ENCODE data around the gene CDA. TPM values are rescaled to one million over a fixed set of nuclear protein-coding genes. Genes with fewer than 3 reads are reported as not detected.

Gene CDA
- total RNA-seq, 1 experiment from 2014 or later = 6.5 TPM

DNA sequence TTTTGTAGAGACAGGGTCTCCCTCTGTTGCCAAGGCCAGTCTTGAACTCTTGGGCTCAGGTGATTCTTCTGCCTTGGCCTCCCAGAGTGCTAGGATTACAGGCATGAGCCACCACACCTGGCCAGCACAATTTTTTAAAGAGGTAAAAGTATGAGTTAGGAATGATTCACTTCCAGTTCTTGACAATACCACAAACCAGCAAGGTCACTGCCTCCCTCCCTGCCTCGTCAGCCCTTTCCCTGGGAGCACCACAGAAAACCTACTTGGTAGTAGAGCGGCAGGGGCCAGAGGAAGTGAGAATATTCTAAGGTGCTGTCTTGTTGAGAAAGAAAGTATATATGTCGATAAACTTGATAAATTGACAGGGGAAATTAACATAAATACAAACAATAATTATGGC is 10.8 kb upstream of the CDA start:
- no peak overlapping the region for H3K4me2 ChIP-seq (ENCODE audit: insufficient read depth, insufficient read length, low read length)
- no peak overlapping the region for H3K4ac ChIP-seq (ENCODE audit: low read depth, low read length)
- no peak overlapping the region for H2BK20ac ChIP-seq (ENCODE audit: low read depth, low read length, poor library complexity, severe bottlenecking)
- H3K4me1 ChIP-seq (ENCODE audit: insufficient read depth, low read length) = no peaks in the 10 kb centered on the region
- Mint-ChIP-seq H3K36me3 (ENCODE audit: insufficient read depth in 1 of 3, low read depth in 3 of 3) (no peaks in the 10 kb centered on the region), H3K4me1 (peaks cover 8 to 9% of the 10 kb centered on the region in 2 experiments; a peak in 2 of 4 replicates), H3K4me3 (no peak overlapping the region), H3K9me3 (no peaks in the 10 kb centered on the region), H3K27ac (no peak overlapping the region), H3K27me3 (ENCODE audit: low read depth) (peaks cover 25% of the 10 kb centered on the region)
- no peak for DNase-seq
- no peak overlapping the region for H2BK120ac ChIP-seq (ENCODE audit: low read depth, low read length, poor library complexity, severe bottlenecking)
- WGBS (ENCODE audit: extremely low coverage, insufficient read length, low lambda C conversion rate) = no CpG with 5 or more reads among the region's 3 CpGs
- no peaks in the 10 kb centered on the region for H3K9me3 ChIP-seq (ENCODE audit: control insufficient read depth, low read depth, low read length)
- no peaks in the 10 kb centered on the region for H4K20me1 ChIP-seq (ENCODE audit: control insufficient read depth, insufficient read depth, insufficient read length)
- H2BK12ac ChIP-seq (ENCODE audit: insufficient read length, low read depth, low read length) = no peak overlapping the region
- H3K79me1 ChIP-seq (ENCODE audit: insufficient read depth, low read depth, low read length, poor library complexity, severe bottlenecking) = no peaks in the 10 kb centered on the region
- H3T11ph ChIP-seq (ENCODE audit: low read length) = no peak overlapping the region
- H3K23ac ChIP-seq (ENCODE audit: insufficient read length, low read depth, low read length) = no peak overlapping the region
- H3K18ac ChIP-seq (ENCODE audit: insufficient read length, low read depth, low read length) = no peak overlapping the region
- H2BK5ac ChIP-seq (ENCODE audit: insufficient read length, low read length) = no peak overlapping the region
- no peaks in the 10 kb centered on the region; the same call in 1 of the 2 replicates for H3K27me3 ChIP-seq (ENCODE audit: insufficient read depth, low read length)
- no peaks in the 10 kb centered on the region for H3K79me2 ChIP-seq (ENCODE audit: insufficient read depth, low read length)
- no peak overlapping the region for H3K27ac ChIP-seq (ENCODE audit: insufficient read length, low read depth, low read length)
- no peak overlapping the region for H4K5ac ChIP-seq (ENCODE audit: insufficient read length, low read depth, low read length)
- H3K23me2 ChIP-seq (ENCODE audit: insufficient read length, low read depth, low read length, poor library complexity, severe bottlenecking) = no peaks in the 10 kb centered on the region
- H3K9ac ChIP-seq (ENCODE audit: extremely low read depth, insufficient read length, low read length) = no peak overlapping the region
- no peak overlapping the region for H2AK5ac ChIP-seq (ENCODE audit: insufficient read length, low read length)
- H4K91ac ChIP-seq (ENCODE audit: insufficient read length, low read depth, low read length) = no peak overlapping the region
- H2AFZ ChIP-seq (ENCODE audit: low read length) = no peak overlapping the region
- no peak overlapping the region for H2BK15ac ChIP-seq (ENCODE audit: low read depth, low read length)
- H3K14ac ChIP-seq (ENCODE audit: insufficient read depth, low read length) = no peak overlapping the region
- H3K56ac ChIP-seq (ENCODE audit: insufficient read length, low read depth, low read length) = no peak overlapping the region
- no peak for TF ChIP-seq CTCF (conservative IDR thresholded peaks at IDR 0.05)
- H4K8ac ChIP-seq (replicated peaks; ENCODE audit: insufficient read length, low read depth, low read length) = no peak overlapping the region

All from H9 (cell line).